Natural killer cell treated with Interleukin-12 subunit alpha and Interleukin-12 subunit beta and Interleukin-15 and Interleukin-18, amount 100 ng/mL, for 72 hours (primary cell): ENCODE results near the gene SYNM. TPM values are rescaled to one million over a fixed set of nuclear protein-coding genes. Genes with fewer than 3 reads are reported as not detected.

Experiments
- ATAC-seq, 2 donors: fragments of 150-1000 bp; cut with Tn5 transposase in 1 of 2; sonication (Bioruptor Pico), chemical (Tn5 transposase) in 1 of 2; 2 replicates each; pipeline ENCODE4 v1.10.0; 2021
- DNase-seq: peaks from one replicate; pipeline ENCODE4 v3.0.0; 2022; ENCODE audit warnings: low spot score
- H3K27ac Mint-ChIP-seq, 2 donors: 1 replicate in 1 of 2; 2 replicates in 1 of 2; pipeline ENCODE4 v1.8.0; 2022; ENCODE audit warnings: mixed read lengths in 2 of 2, mild to moderate bottlenecking in 1 of 2, moderate library complexity in 1 of 2
- H3K27me3 Mint-ChIP-seq, 2 donors: 1 replicate in 1 of 2; 2 replicates in 1 of 2; pipeline ENCODE4 v1.8.0; 2022; ENCODE audit warnings: mixed read lengths in 2 of 2
- H3K36me3 Mint-ChIP-seq: one replicate; pipeline ENCODE4 v1.8.0; 2022; ENCODE audit warnings: mixed read lengths
- H3K4me1 Mint-ChIP-seq, 2 donors: 1 replicate in 1 of 2; 2 replicates in 1 of 2; pipeline ENCODE4 v1.8.0; 2022; ENCODE audit warnings: low read depth in 2 of 2, mixed read lengths in 2 of 2, mild to moderate bottlenecking in 1 of 2
- H3K4me3 Mint-ChIP-seq: one replicate; pipeline ENCODE4 v1.8.0; 2022; ENCODE audit warnings: mixed read lengths
- H3K9me3 Mint-ChIP-seq: 2 replicates; pipeline ENCODE4 v1.8.0; 2022; ENCODE audit warnings: mixed read lengths
- total RNA-seq, 2 donors: library from RNA; stranded (reverse); gene quantifications; one replicate each; pipeline ENCODE4 v1.2.3, GENCODE V29; 2022

The SYNM gene
- total RNA-seq, 2 donors from 2014 or later = 0.20 to 0.26 TPM

GRCh38 chr15:99126930-99127329 is 22.1 kb downstream of the SYNM start:
- Mint-ChIP-seq H3K4me3 (no peak overlapping the region), H3K36me3 (no peaks in the 10 kb centered on the region), H3K4me1 (no peaks in the 10 kb centered on the region), H3K27ac (no peak overlapping the region), H3K27me3 (peaks cover 6 to 11% of the 10 kb centered on the region in 2 donors), H3K9me3 (no peaks in the 10 kb centered on the region)
- DNase-seq (no peak), ATAC-seq (no peak)

DNA sequence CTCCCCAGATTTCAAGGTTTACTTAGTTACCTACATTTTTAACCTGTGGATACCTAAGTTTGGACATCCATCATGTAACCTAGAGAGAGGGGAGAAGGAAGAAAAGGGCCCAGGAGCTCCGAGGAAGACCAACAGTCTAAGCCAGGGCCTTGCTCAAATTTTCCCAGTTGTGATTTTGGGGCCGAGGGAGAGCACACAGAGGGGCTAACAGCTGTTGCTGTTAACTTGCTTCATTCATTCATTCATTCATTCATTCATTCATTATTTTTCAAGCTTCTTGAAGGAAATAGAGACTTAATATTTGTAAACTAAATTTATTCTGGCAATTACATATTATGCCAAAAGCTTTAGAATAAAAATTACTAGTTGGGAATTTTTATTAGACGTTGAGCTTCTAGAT is 22.9 kb downstream of the SYNM start:
- Mint-ChIP-seq H3K27me3 (peaks cover 6 to 11% of the 10 kb centered on the region in 2 donors), H3K4me3 (no peak overlapping the region), H3K9me3 (no peaks in the 10 kb centered on the region), H3K27ac (no peak overlapping the region), H3K4me1 (no peaks in the 10 kb centered on the region), H3K36me3 (no peaks in the 10 kb centered on the region)
- DNase-seq (no peak), ATAC-seq (no peak)

DNA sequence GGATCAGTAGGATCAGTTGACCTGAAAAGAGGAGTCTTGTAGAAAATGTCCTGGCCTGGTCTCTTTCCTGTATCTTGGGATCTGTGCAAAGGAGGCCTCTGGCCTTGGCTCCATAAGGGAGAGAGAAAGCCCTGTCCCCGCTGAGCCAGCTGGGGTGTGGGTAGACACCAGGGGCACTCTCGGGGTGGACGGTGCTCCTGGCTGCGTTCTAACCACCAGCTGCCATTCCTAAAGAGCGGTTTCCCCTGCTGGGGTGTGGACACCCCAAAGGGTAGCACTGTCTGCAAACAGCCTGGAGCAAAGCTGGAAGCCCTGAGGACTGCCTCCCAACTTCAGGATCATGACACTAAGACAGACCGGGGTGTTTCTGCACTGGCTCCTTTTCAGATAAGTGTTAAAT is 23.5 kb downstream of the SYNM start:
- ATAC-seq (no peak), DNase-seq (no peak)
- no peaks in the 10 kb centered on the region for H3K4me1 Mint-ChIP-seq
- H3K9me3 Mint-ChIP-seq = no peaks in the 10 kb centered on the region
- no peaks in the 10 kb centered on the region for H3K36me3 Mint-ChIP-seq
- peaks cover 6 to 11% of the 10 kb centered on the region in 2 donors for H3K27me3 Mint-ChIP-seq
- no peak overlapping the region for H3K27ac Mint-ChIP-seq
- no peak overlapping the region for H3K4me3 Mint-ChIP-seq

DNA sequence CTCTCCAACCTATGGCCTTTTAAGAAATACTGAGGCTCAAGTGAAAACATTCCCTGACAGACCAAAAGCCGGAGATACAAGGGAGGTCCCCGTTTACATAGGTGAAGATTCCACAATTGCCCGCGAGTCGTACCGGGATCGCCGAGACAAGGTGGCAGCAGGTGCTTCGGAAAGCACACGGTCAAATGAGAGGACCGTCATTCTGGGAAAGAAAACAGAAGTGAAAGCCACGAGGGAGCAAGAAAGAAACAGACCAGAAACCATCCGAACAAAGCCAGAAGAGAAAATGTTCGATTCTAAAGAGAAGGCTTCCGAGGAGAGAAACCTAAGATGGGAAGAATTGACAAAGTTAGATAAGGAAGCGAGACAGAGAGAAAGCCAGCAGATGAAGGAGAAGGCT is 24.8 kb downstream of the SYNM start:
- H3K27ac Mint-ChIP-seq = no peak overlapping the region
- DNase-seq = no peak
- no peaks in the 10 kb centered on the region for H3K4me1 Mint-ChIP-seq
- no peak for ATAC-seq
- peaks cover 7 to 11% of the 10 kb centered on the region in 2 donors for H3K27me3 Mint-ChIP-seq
- H3K9me3 Mint-ChIP-seq = no peaks in the 10 kb centered on the region
- no peaks in the 10 kb centered on the region for H3K36me3 Mint-ChIP-seq
- H3K4me3 Mint-ChIP-seq = no peak overlapping the region

GRCh38 chr15:99130314-99130713 is 25.4 kb downstream of the SYNM start:
- peaks cover 10 to 11% of the 10 kb centered on the region in 2 donors for H3K27me3 Mint-ChIP-seq
- H3K27ac Mint-ChIP-seq = no peak overlapping the region
- H3K9me3 Mint-ChIP-seq = no peaks in the 10 kb centered on the region
- H3K36me3 Mint-ChIP-seq = no peaks in the 10 kb centered on the region
- ATAC-seq = no peak
- no peak for DNase-seq
- no peak overlapping the region for H3K4me3 Mint-ChIP-seq
- no peaks in the 10 kb centered on the region for H3K4me1 Mint-ChIP-seq

- no peak overlapping the region for H3K27ac Mint-ChIP-seq
- no peak for DNase-seq
- H3K4me3 Mint-ChIP-seq = no peak overlapping the region
- ATAC-seq = peak in 1 of 2 donors; percentile 36
- no peaks in the 10 kb centered on the region for H3K36me3 Mint-ChIP-seq
- H3K4me1 Mint-ChIP-seq = no peaks in the 10 kb centered on the region
- no peaks in the 10 kb centered on the region for H3K9me3 Mint-ChIP-seq
- H3K27me3 Mint-ChIP-seq = peaks cover 10 to 11% of the 10 kb centered on the region in 2 donors
Measured at GRCh38 chr15:99130765-99131440, 26.0 kb downstream of the SYNM start.

- ATAC-seq = peak in 1 of 2 donors; percentile 50
- H3K4me1 Mint-ChIP-seq = no peaks in the 10 kb centered on the region
- H3K27ac Mint-ChIP-seq = no peak overlapping the region
Measured at GRCh38 chr15:99131441-99132023, 26.7 kb downstream of the SYNM start.

DNA sequence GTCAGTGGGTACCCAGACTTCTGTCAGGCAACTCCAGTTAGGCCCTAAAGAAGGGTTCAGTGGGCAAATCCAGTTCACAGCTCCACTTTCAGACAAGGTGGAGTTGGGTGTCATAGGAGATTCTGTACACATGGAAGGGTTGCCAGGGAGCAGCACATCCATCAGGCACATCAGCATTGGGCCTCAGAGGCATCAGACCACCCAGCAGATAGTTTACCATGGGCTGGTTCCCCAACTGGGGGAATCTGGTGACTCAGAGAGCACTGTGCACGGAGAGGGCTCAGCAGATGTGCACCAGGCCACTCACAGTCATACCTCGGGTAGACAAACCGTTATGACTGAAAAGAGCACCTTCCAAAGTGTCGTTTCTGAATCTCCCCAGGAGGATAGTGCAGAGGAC is 27.2 kb downstream of the SYNM start:
- H3K27ac Mint-ChIP-seq = no peak overlapping the region
- DNase-seq (no peak), ATAC-seq (no peak)
- no peaks in the 10 kb centered on the region for H3K36me3 Mint-ChIP-seq
- no peak overlapping the region for H3K4me3 Mint-ChIP-seq
- no peaks in the 10 kb centered on the region for H3K9me3 Mint-ChIP-seq
- H3K4me1 Mint-ChIP-seq = no peaks in the 10 kb centered on the region
- peaks cover 10 to 11% of the 10 kb centered on the region in 2 donors for H3K27me3 Mint-ChIP-seq

More at GRCh38 chr15:99131441-99132023, 26.7 kb downstream of the SYNM start:
- no peaks in the 10 kb centered on the region for H3K36me3 Mint-ChIP-seq
- no peaks in the 10 kb centered on the region for H3K9me3 Mint-ChIP-seq
- no peak overlapping the region for H3K4me3 Mint-ChIP-seq
- H3K27me3 Mint-ChIP-seq = peaks cover 10 to 11% of the 10 kb centered on the region in 2 donors
- DNase-seq = no peak

GRCh38 chr15:99132634-99133287 is 27.9 kb downstream of the SYNM start:
- no peaks in the 10 kb centered on the region for H3K4me1 Mint-ChIP-seq
- peaks cover 10 to 11% of the 10 kb centered on the region in 2 donors for H3K27me3 Mint-ChIP-seq
- no peak overlapping the region for H3K4me3 Mint-ChIP-seq
- ATAC-seq (no peak), DNase-seq (no peak)
- no peaks in the 10 kb centered on the region for H3K9me3 Mint-ChIP-seq
- no peaks in the 10 kb centered on the region for H3K36me3 Mint-ChIP-seq
- H3K27ac Mint-ChIP-seq = no peak overlapping the region

DNA sequence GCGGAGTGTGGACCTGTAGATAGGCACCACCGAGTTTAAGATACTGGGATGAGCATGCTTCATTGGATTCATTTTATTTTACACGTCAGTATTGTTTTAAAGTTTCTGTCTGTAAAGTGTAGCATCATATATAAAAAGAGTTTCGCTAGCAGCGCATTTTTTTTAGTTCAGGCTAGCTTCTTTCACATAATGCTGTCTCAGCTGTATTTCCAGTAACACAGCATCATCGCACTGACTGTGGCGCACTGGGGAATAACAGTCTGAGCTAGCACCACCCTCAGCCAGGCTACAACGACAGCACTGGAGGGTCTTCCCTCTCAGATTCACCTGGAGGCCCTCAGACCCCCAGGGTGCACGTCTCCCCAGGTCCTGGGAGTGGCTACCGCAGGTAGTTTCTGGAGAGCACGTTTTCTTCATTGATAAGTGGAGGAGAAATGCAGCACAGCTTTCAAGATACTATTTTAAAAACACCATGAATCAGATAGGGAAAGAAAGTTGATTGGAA is 29.5 kb downstream of the SYNM start:
- Mint-ChIP-seq H3K9me3 (no peaks in the 10 kb centered on the region), H3K4me3 (no peak overlapping the region), H3K27me3 (peaks cover 10 to 11% of the 10 kb centered on the region in 2 donors), H3K27ac (no peak overlapping the region), H3K36me3 (no peaks in the 10 kb centered on the region), H3K4me1 (no peaks in the 10 kb centered on the region)
- ATAC-seq (no peak), DNase-seq (no peak)

- no peak for ATAC-seq
- no peak overlapping the region for H3K27ac Mint-ChIP-seq
Measured at GRCh38 chr15:99135194-99135593, 30.3 kb downstream of the SYNM start.

GRCh38 chr15:99137111-99137546 is 32.2 kb downstream of the SYNM start:
- peak in 1 of 2 donors; percentile 3 for ATAC-seq
- no peak for DNase-seq
- Mint-ChIP-seq H3K36me3 (no peaks in the 10 kb centered on the region), H3K27ac (no peak overlapping the region), H3K4me3 (no peak overlapping the region), H3K27me3 (peaks cover 0 to 6% of the 10 kb centered on the region in 2 donors), H3K9me3 (no peaks in the 10 kb centered on the region), H3K4me1 (no peaks in the 10 kb centered on the region)

More at GRCh38 chr15:99135194-99135593, 30.3 kb downstream of the SYNM start:
- H3K27me3 Mint-ChIP-seq = peaks cover 3 to 8% of the 10 kb centered on the region in 2 donors
- no peak for DNase-seq
- no peak overlapping the region for H3K4me3 Mint-ChIP-seq
- no peaks in the 10 kb centered on the region for H3K9me3 Mint-ChIP-seq
- H3K36me3 Mint-ChIP-seq = no peaks in the 10 kb centered on the region
- no peaks in the 10 kb centered on the region for H3K4me1 Mint-ChIP-seq

- Mint-ChIP-seq H3K27me3 (peaks cover 0 to 6% of the 10 kb centered on the region in 2 donors), H3K27ac (no peak overlapping the region), H3K4me3 (no peak overlapping the region), H3K36me3 (no peaks in the 10 kb centered on the region), H3K4me1 (no peaks in the 10 kb centered on the region), H3K9me3 (no peaks in the 10 kb centered on the region)
- no peak for DNase-seq
- ATAC-seq = no peak
Measured at GRCh38 chr15:99137877-99138276, 33.0 kb downstream of the SYNM start.

- Mint-ChIP-seq H3K9me3 (no peaks in the 10 kb centered on the region), H3K27me3 (peaks cover 0 to 7% of the 10 kb centered on the region in 2 donors), H3K4me1 (no peaks in the 10 kb centered on the region), H3K36me3 (no peaks in the 10 kb centered on the region), H3K4me3 (no peak overlapping the region), H3K27ac (no peak overlapping the region)
- ATAC-seq (no peak), DNase-seq (no peak)
Measured at GRCh38 chr15:99138491-99138982, 33.7 kb downstream of the SYNM start.
